ENCODE results near the gene QDPR.
"Not testable (repeated sequence)": the region's sequence is repeated elsewhere in the genome, so short reads cannot be mapped to it uniquely, and the experiment has no call there.

Gene QDPR

DNA sequence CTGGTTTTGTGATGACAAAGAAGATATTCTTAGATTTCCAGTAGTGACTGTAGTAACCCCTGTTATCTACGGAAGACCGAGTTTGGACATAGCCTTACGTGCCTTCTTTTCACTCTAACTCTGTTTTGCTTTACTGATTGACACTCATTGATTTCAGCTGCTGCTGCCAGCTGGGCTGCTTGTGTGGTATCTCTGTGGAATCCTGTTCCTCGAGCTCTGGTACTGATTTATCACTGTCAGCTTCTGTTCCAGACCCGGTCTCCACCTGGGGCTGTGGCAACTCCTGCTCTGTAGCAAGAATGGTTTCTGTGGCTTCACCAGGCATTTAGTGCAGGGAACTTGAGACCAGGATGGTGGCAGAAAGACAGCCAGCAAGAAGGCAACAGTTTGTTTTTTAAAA lies 40.5 kb upstream of the QDPR start:
- FAIRE-seq (no peak), DNase-seq (ENCODE audit: insufficient read length, low spot score) (no peak)
- TF ChIP-seq TAF1 (IDR thresholded peaks at IDR 0.05; ENCODE audit: low read depth, low read length) (no peak), POLR2A (IDR thresholded peaks at IDR 0.05; ENCODE audit: low read depth, low read length) (no peak), PAX5 (IDR thresholded peaks at IDR 0.05; ENCODE audit: insufficient read depth, low read length, severe bottlenecking) (no peak), POU2F2 (IDR thresholded peaks at IDR 0.05; ENCODE audit: low read depth, low read length) (no peak), SPI1 (IDR thresholded peaks at IDR 0.05; ENCODE audit: low read depth, low read length) (no peak), POLR2AphosphoS5 (IDR thresholded peaks at IDR 0.05; ENCODE audit: low read depth, low read length) (no peak)

DNA sequence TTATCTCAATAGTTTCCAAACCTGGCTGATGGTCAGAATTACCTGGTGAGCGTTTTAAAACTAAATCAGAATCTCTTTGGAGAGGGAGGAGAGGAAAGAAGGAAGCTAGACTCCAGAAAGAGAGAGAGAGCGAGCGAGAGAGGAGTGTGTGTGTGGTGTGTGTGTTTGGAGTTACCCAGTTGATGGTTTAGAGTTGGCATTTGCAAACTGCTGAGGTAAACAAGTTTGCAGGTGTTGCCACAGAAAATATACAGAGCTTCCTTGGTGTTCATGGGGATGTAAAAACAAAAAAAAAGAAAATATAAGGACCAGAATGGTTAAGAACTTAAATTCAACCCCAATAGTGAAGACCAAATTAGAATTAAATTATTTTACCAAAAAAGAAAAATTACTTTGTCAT lies 38.7 kb upstream of the QDPR start:
- FAIRE-seq (no peak), DNase-seq (ENCODE audit: insufficient read length, low spot score) (no peak)
- TF ChIP-seq POU2F2 (IDR thresholded peaks at IDR 0.05; ENCODE audit: low read depth, low read length) (no peak), PAX5 (IDR thresholded peaks at IDR 0.05; ENCODE audit: insufficient read depth, low read length, severe bottlenecking) (no peak), POLR2A (IDR thresholded peaks at IDR 0.05; ENCODE audit: low read depth, low read length) (no peak), POLR2AphosphoS5 (IDR thresholded peaks at IDR 0.05; ENCODE audit: low read depth, low read length) (no peak), TAF1 (IDR thresholded peaks at IDR 0.05; ENCODE audit: low read depth, low read length) (no peak), SPI1 (IDR thresholded peaks at IDR 0.05; ENCODE audit: low read depth, low read length) (no peak)

GRCh38 chr4:17546678-17547077 lies 34.8 kb upstream of the QDPR start:
- FAIRE-seq = no peak
- TF ChIP-seq POLR2A (IDR thresholded peaks at IDR 0.05; ENCODE audit: low read depth, low read length) = no peak
- TF ChIP-seq SPI1 (IDR thresholded peaks at IDR 0.05; ENCODE audit: low read depth, low read length) = no peak
- TF ChIP-seq POU2F2 (IDR thresholded peaks at IDR 0.05; ENCODE audit: low read depth, low read length) = no peak
- no peak for TF ChIP-seq PAX5 (IDR thresholded peaks at IDR 0.05; ENCODE audit: insufficient read depth, low read length, severe bottlenecking)
- TF ChIP-seq POLR2AphosphoS5 (IDR thresholded peaks at IDR 0.05; ENCODE audit: low read depth, low read length) = no peak
- no peak for TF ChIP-seq TAF1 (IDR thresholded peaks at IDR 0.05; ENCODE audit: low read depth, low read length)

GRCh38 chr4:17546222-17546621 lies 34.3 kb upstream of the QDPR start:
- TF ChIP-seq POLR2A (IDR thresholded peaks at IDR 0.05; ENCODE audit: low read depth, low read length) (no peak), POLR2AphosphoS5 (IDR thresholded peaks at IDR 0.05; ENCODE audit: low read depth, low read length) (no peak), PAX5 (IDR thresholded peaks at IDR 0.05; ENCODE audit: insufficient read depth, low read length, severe bottlenecking) (no peak), TAF1 (IDR thresholded peaks at IDR 0.05; ENCODE audit: low read depth, low read length) (no peak), SPI1 (IDR thresholded peaks at IDR 0.05; ENCODE audit: low read depth, low read length) (no peak), POU2F2 (IDR thresholded peaks at IDR 0.05; ENCODE audit: low read depth, low read length) (no peak)
- FAIRE-seq (no peak), DNase-seq (ENCODE audit: insufficient read length, low spot score) (no peak)

More at GRCh38 chr4:17546678-17547077, 34.8 kb upstream of the QDPR start:
- DNase-seq (ENCODE audit: insufficient read length, low spot score) = no peak

- TF ChIP-seq PAX5 (IDR thresholded peaks at IDR 0.05; ENCODE audit: insufficient read depth, low read length, severe bottlenecking) (no peak), POU2F2 (IDR thresholded peaks at IDR 0.05; ENCODE audit: low read depth, low read length) (no peak), POLR2AphosphoS5 (IDR thresholded peaks at IDR 0.05; ENCODE audit: low read depth, low read length) (no peak), POLR2A (IDR thresholded peaks at IDR 0.05; ENCODE audit: low read depth, low read length) (no peak)
- FAIRE-seq = no peak
- DNase-seq (ENCODE audit: insufficient read length, low spot score) = no peak
Observed at GRCh38 chr4:17545374-17546140, 33.7 kb upstream of the QDPR start.

GRCh38 chr4:17544831-17545234 lies 32.9 kb upstream of the QDPR start:
- TF ChIP-seq PAX5 (IDR thresholded peaks at IDR 0.05; ENCODE audit: insufficient read depth, low read length, severe bottlenecking) (no peak), POLR2AphosphoS5 (IDR thresholded peaks at IDR 0.05; ENCODE audit: low read depth, low read length) (no peak), POLR2A (IDR thresholded peaks at IDR 0.05; ENCODE audit: low read depth, low read length) (no peak), SPI1 (IDR thresholded peaks at IDR 0.05; ENCODE audit: low read depth, low read length) (no peak), TAF1 (IDR thresholded peaks at IDR 0.05; ENCODE audit: low read depth, low read length) (no peak), POU2F2 (IDR thresholded peaks at IDR 0.05; ENCODE audit: low read depth, low read length) (no peak)
- DNase-seq (ENCODE audit: insufficient read length, low spot score) = no peak
- FAIRE-seq = no peak

DNA sequence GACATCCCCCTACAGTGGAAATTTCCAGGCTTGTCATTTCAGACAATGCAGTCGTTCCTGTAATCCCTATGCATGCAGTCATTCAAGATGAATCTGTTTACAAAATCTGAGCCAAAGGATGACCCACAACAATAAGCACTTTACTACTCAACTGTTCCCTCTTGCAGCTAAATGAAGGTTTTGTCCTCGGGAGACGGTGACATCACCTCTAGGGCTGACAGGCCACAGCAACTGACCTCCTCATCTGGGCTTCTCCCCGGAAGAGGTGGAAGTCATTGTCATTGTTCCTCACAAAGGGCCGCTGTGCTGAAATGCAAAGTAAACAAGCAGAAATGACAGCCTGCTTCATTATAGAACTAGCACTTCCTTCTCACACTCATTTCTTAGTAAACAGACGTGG lies 32.3 kb upstream of the QDPR start:
- no peak for FAIRE-seq
- TF ChIP-seq POLR2AphosphoS5 (IDR thresholded peaks at IDR 0.05; ENCODE audit: low read depth, low read length) = no peak
- no peak for TF ChIP-seq POU2F2 (IDR thresholded peaks at IDR 0.05; ENCODE audit: low read depth, low read length)
- no peak for TF ChIP-seq POLR2A (IDR thresholded peaks at IDR 0.05; ENCODE audit: low read depth, low read length)
- no peak for TF ChIP-seq TAF1 (IDR thresholded peaks at IDR 0.05; ENCODE audit: low read depth, low read length)
- TF ChIP-seq PAX5 (IDR thresholded peaks at IDR 0.05; ENCODE audit: insufficient read depth, low read length, severe bottlenecking) = no peak
- no peak for TF ChIP-seq SPI1 (IDR thresholded peaks at IDR 0.05; ENCODE audit: low read depth, low read length)
- DNase-seq (ENCODE audit: insufficient read length, low spot score) = no peak

- DNase-seq (ENCODE audit: insufficient read length, low spot score); FAIRE-seq: not testable (repeated sequence)
Observed at GRCh38 chr4:17537060-17537459, 25.2 kb upstream of the QDPR start.

GRCh38 chr4:17535906-17536305 lies 24.0 kb upstream of the QDPR start:
- FAIRE-seq (no peak), DNase-seq (ENCODE audit: insufficient read length, low spot score) (no peak)
- TF ChIP-seq TAF1 (IDR thresholded peaks at IDR 0.05; ENCODE audit: low read depth, low read length) (no peak), PAX5 (IDR thresholded peaks at IDR 0.05; ENCODE audit: insufficient read depth, low read length, severe bottlenecking) (no peak), POLR2AphosphoS5 (IDR thresholded peaks at IDR 0.05; ENCODE audit: low read depth, low read length) (no peak), POLR2A (IDR thresholded peaks at IDR 0.05; ENCODE audit: low read depth, low read length) (no peak), POU2F2 (IDR thresholded peaks at IDR 0.05; ENCODE audit: low read depth, low read length) (no peak), SPI1 (IDR thresholded peaks at IDR 0.05; ENCODE audit: low read depth, low read length) (no peak)

- no peak for FAIRE-seq
- DNase-seq (ENCODE audit: insufficient read length, low spot score) = no peak
- TF ChIP-seq POLR2AphosphoS5 (IDR thresholded peaks at IDR 0.05; ENCODE audit: low read depth, low read length) = no peak
- no peak for TF ChIP-seq POU2F2 (IDR thresholded peaks at IDR 0.05; ENCODE audit: low read depth, low read length)
- no peak for TF ChIP-seq POLR2A (IDR thresholded peaks at IDR 0.05; ENCODE audit: low read depth, low read length)
- no peak for TF ChIP-seq PAX5 (IDR thresholded peaks at IDR 0.05; ENCODE audit: insufficient read depth, low read length, severe bottlenecking)
- no peak for TF ChIP-seq SPI1 (IDR thresholded peaks at IDR 0.05; ENCODE audit: low read depth, low read length)
- no peak for TF ChIP-seq TAF1 (IDR thresholded peaks at IDR 0.05; ENCODE audit: low read depth, low read length)
Observed at GRCh38 chr4:17535242-17535641, 23.4 kb upstream of the QDPR start.
